GM23248 (cell line): ENCODE results near the gene SPAG17. TPM values are rescaled to one million over a fixed set of nuclear protein-coding genes. Genes with fewer than 3 reads are reported as not detected.

ENCODE experiments used
- DNase-seq: peaks from one replicate; pipeline ENCODE4 v3.0.0-alpha.2; 2015
- H2AFZ ChIP-seq: fragments of 200-600 bp; sonication (generic); 2 replicates; pipeline ENCODE4 v1.6.1; 2016; ENCODE audit warnings: antibody characterized with exemption
- H3F3A ChIP-seq: fragments of 200-600 bp; sonication (generic); 2 replicates; pipeline ENCODE4 v1.6.1; 2016; ENCODE audit warnings: mild to moderate bottlenecking, antibody characterized with exemption, mixed run types; ENCODE audit not compliant: insufficient read depth
- H3K27ac ChIP-seq: fragments of 200-600 bp; sonication (generic); 2 replicates; pipeline ENCODE4 v1.5.1; 2016; ENCODE audit warnings: mild to moderate bottlenecking
- H3K27me3 ChIP-seq: fragments of 200-600 bp; sonication (generic); replicated peaks from 2 replicates; pipeline ENCODE4 v1.6.1; 2016; ENCODE audit warnings: mild to moderate bottlenecking; ENCODE audit not compliant: insufficient read depth
- H3K36me3 ChIP-seq: fragments of 200-600 bp; sonication (generic); 2 replicates; pipeline ENCODE4 v1.6.1; 2016; ENCODE audit warnings: low read depth, mild to moderate bottlenecking
- H3K4me1 ChIP-seq: fragments of 200-600 bp; sonication (generic); 2 replicates; pipeline ENCODE4 v1.6.1; 2016; ENCODE audit warnings: mild to moderate bottlenecking; ENCODE audit not compliant: insufficient read depth
- H3K4me2 ChIP-seq: fragments of 200-600 bp; sonication (generic); one replicate; pipeline ENCODE4 v1.6.1; 2016; ENCODE audit warnings: mild to moderate bottlenecking; ENCODE audit not compliant: unreplicated experiment
- H3K4me3 ChIP-seq: fragments of 200-600 bp; sonication (generic); 2 replicates; pipeline ENCODE4 v1.5.1; 2016; ENCODE audit warnings: mild to moderate bottlenecking
- H3K79me2 ChIP-seq: fragments of 200-600 bp; sonication (generic); 2 replicates; pipeline ENCODE4 v1.6.1; 2016; ENCODE audit warnings: mild to moderate bottlenecking; ENCODE audit not compliant: insufficient read depth
- H3K9ac ChIP-seq: fragments of 200-600 bp; sonication (generic); 2 replicates; pipeline ENCODE4 v1.6.1; 2016; ENCODE audit warnings: mild to moderate bottlenecking
- H3K9me2 ChIP-seq: fragments of 200-600 bp; sonication (generic); 2 replicates; pipeline ENCODE4 v1.6.1; 2016; ENCODE audit warnings: mixed run types, mild to moderate bottlenecking, moderate library complexity; ENCODE audit not compliant: insufficient read depth
- H3K9me3 ChIP-seq: fragments of 200-600 bp; sonication (generic); one replicate; pipeline ENCODE4 v1.6.1; 2017; ENCODE audit warnings: low read depth
- H4K20me1 ChIP-seq: fragments of 200-600 bp; sonication (generic); 2 replicates; pipeline ENCODE4 v1.6.0; 2016; ENCODE audit not compliant: insufficient read depth
- EZH2 ChIP-seq: fragments of 200-600 bp; sonication (generic); IDR thresholded peaks from 2 replicates; pipeline ENCODE4 v1.6.1; 2018; ENCODE audit warnings: antibody characterized with exemption, mild to moderate bottlenecking; ENCODE audit not compliant: insufficient read depth, poor library complexity, severe bottlenecking
- EZH2phosphoT487 ChIP-seq: fragments of 200-600 bp; sonication (generic); IDR thresholded peaks from 2 replicates; pipeline ENCODE4 v1.6.1; 2018; ENCODE audit warnings: antibody characterized with exemption, moderate library complexity, mild to moderate bottlenecking, low read depth; ENCODE audit not compliant: insufficient read depth
- WGBS, 2 experiments: methylation state at CpG; one replicate each; pipeline ENCODE4 v1.1.6; 2015 to 2017; ENCODE audit warnings: low lambda C conversion rate in 2 of 2, low coverage in 1 of 2; ENCODE audit errors: missing lambda C conversion rate in 2 of 2; 5-methylcytosine and 5-hydroxymethylcytosine counted together
- in situ Hi-C: fragments of 300-500 bp; cut with MboI; formaldehyde crosslinking; loops from 2 replicates; pipeline ENCODE4 v1.15.0; 2020
- polyA plus RNA-seq: library from polyadenylated mRNA; unstranded; fragments of >200 nt; fragmentation: Nextera tagmentation; extraction: Ambion mirVana; gene quantifications from 2 replicates; pipeline ENCODE4 v1.2.1, GENCODE V29; 2016
- total RNA-seq: library from RNA; depleted of rRNA; stranded (reverse); fragments of >200 nt; shearing (Covaris generic); gene quantifications from 2 replicates; pipeline ENCODE4 v1.2.3, GENCODE V29; 2014

The SPAG17 gene
- total and polyA plus RNA-seq, 2 experiments from 2014 or later, result 0.15 TPM; not detected in 1

GRCh38 chr1:118217141-118217838 is 32.3 kb upstream of the SPAG17 start:
- TF ChIP-seq EZH2phosphoT487 (no peak), EZH2 (no peak)
- whole genome bisulfite sequencing, 2 experiments, result 69 to 70% methylated on average over 5 of the region's 5 CpGs
- Histone ChIP-seq H3K27me3 (no peaks in the 10 kb centered on the region), H3K4me3 (no peak overlapping the region), H3K4me2 (no peak overlapping the region), H2AFZ (no peak overlapping the region), H3K9me2 (no peaks in the 10 kb centered on the region), H3K27ac (no peak overlapping the region), H3K9me3 (no peaks in the 10 kb centered on the region), H3K79me2 (no peaks in the 10 kb centered on the region), H3K9ac (no peak overlapping the region), H4K20me1 (no peaks in the 10 kb centered on the region), H3F3A (no peaks in the 10 kb centered on the region), H3K36me3 (no peaks in the 10 kb centered on the region), H3K4me1 (no peaks in the 10 kb centered on the region)
- no peak for DNase-seq
- in situ Hi-C loops, result no loop called here

- TF ChIP-seq EZH2 (no peak), EZH2phosphoT487 (no peak)
- Histone ChIP-seq H4K20me1 (no peaks in the 10 kb centered on the region), H3K9me3 (no peaks in the 10 kb centered on the region), H3K9ac (no peak overlapping the region), H3K4me1 (no peaks in the 10 kb centered on the region), H3K4me3 (no peak overlapping the region), H3K36me3 (no peaks in the 10 kb centered on the region), H3K4me2 (no peak overlapping the region), H3K27me3 (no peaks in the 10 kb centered on the region), H3K27ac (no peak overlapping the region), H3K79me2 (no peaks in the 10 kb centered on the region), H2AFZ (no peak overlapping the region), H3F3A (no peaks in the 10 kb centered on the region), H3K9me2 (no peaks in the 10 kb centered on the region)
- WGBS, 2 experiments, result 78 to 85% methylated on average over 2 of the region's 2 CpGs
- in situ Hi-C loops, result no loop called here
- DNase-seq, result no peak
Measured at GRCh38 chr1:118214866-118215265, 29.8 kb upstream of the SPAG17 start.

- no peaks in the 10 kb centered on the region for H4K20me1 ChIP-seq
- H3K79me2 ChIP-seq, result no peaks in the 10 kb centered on the region
- H3K4me1 ChIP-seq, result no peaks in the 10 kb centered on the region
- TF ChIP-seq EZH2phosphoT487 (no peak), EZH2 (no peak)
- no peak overlapping the region for H3K9ac ChIP-seq
- 82 to 85% methylated on average over 3 of the region's 3 CpGs for WGBS, 2 experiments
- no peaks in the 10 kb centered on the region for H3K9me3 ChIP-seq
- in situ Hi-C loops, result no loop called here
- no peaks in the 10 kb centered on the region for H3F3A ChIP-seq
- no peaks in the 10 kb centered on the region for H3K27me3 ChIP-seq
- no peak overlapping the region for H3K4me3 ChIP-seq
- H3K36me3 ChIP-seq, result no peaks in the 10 kb centered on the region
- H2AFZ ChIP-seq, result no peak overlapping the region
- no peak for DNase-seq
- H3K4me2 ChIP-seq, result no peak overlapping the region
- no peaks in the 10 kb centered on the region for H3K9me2 ChIP-seq
- H3K27ac ChIP-seq, result no peak overlapping the region
Measured at GRCh38 chr1:118210723-118211110, 25.7 kb upstream of the SPAG17 start.

- Histone ChIP-seq H3K79me2 (no peaks in the 10 kb centered on the region), H3K4me3 (no peak overlapping the region), H3K9me2 (no peaks in the 10 kb centered on the region), H3K27ac (no peak overlapping the region), H3K9me3 (no peaks in the 10 kb centered on the region), H4K20me1 (no peaks in the 10 kb centered on the region), H3K36me3 (no peaks in the 10 kb centered on the region), H3K9ac (no peak overlapping the region), H3K4me2 (no peak overlapping the region), H3K4me1 (no peaks in the 10 kb centered on the region), H2AFZ (no peak overlapping the region), H3K27me3 (no peaks in the 10 kb centered on the region), H3F3A (no peaks in the 10 kb centered on the region)
- in situ Hi-C loops, result no loop called here
- no peak for DNase-seq
- TF ChIP-seq EZH2 (no peak), EZH2phosphoT487 (no peak)
- 82 to 83% methylated on average over 1 of the region's 1 CpG for WGBS, 2 experiments
Measured at GRCh38 chr1:118210051-118210722, 25.2 kb upstream of the SPAG17 start.
